ENCODE measurements around the gene FSHR.

DNA sequence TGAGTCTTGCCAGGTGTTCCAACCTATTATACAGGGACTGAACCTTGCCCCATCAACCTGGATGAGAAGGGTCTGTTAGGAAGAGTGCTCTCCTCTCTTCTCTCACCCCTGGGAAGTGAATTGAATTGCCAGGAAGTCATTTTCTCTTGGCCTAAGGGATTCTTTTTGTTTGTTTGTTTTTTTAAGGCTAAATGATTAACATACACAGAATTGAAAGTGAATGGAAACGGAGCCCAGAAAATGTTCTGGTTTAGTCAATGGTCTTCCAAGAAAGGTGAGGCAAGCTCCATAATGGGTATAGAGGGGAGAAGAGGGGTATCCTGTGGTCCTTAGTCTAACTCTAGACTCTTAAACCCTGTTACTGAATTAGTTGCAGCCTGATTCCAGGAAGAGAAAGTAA lies 189.1 kb downstream of the FSHR start:
- TF ChIP-seq, protein P1, sequence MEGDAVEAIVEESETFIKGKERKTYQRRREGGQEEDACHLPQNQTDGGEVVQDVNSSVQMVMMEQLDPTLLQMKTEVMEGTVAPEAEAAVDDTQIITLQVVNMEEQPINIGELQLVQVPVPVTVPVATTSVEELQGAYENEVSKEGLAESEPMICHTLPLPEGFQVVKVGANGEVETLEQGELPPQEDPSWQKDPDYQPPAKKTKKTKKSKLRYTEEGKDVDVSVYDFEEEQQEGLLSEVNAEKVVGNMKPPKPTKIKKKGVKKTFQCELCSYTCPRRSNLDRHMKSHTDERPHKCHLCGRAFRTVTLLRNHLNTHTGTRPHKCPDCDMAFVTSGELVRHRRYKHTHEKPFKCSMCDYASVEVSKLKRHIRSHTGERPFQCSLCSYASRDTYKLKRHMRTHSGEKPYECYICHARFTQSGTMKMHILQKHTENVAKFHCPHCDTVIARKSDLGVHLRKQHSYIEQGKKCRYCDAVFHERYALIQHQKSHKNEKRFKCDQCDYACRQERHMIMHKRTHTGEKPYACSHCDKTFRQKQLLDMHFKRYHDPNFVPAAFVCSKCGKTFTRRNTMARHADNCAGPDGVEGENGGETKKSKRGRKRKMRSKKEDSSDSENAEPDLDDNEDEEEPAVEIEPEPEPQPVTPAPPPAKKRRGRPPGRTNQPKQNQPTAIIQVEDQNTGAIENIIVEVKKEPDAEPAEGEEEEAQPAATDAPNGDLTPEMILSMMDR (IDR thresholded peaks at IDR 0.05; ENCODE audit: low read length), result no peak
- TF ChIP-seq EZH2 (IDR thresholded peaks at IDR 0.05; ENCODE audit: borderline replicate concordance, low read length), result no peak
